GM21723 (cell line): ENCODE results near the gene PDSS2.
A peak's percentile ranks its signal among the peaks of the same experiment; 100 is the strongest.
"Not testable (repeated sequence)": the region's sequence is repeated elsewhere in the genome, so short reads cannot be mapped to it uniquely, and the experiment has no call there.

ENCODE experiments used
- ATAC-seq: cut with Tn5 transposase; IDR thresholded peaks from one replicate; pipeline ENCODE4 v1.9.1; 2021; ENCODE audit warnings: mild to moderate bottlenecking, moderate library complexity; ENCODE audit not compliant: unreplicated experiment

Gene PDSS2

GRCh38 chr6:107128175-107128574 lies 331.2 kb downstream of the PDSS2 start:
- ATAC-seq = no peak

- ATAC-seq = no peak
Measured at GRCh38 chr6:107125771-107126170, 333.6 kb downstream of the PDSS2 start.

GRCh38 chr6:107124934-107125348 lies 334.4 kb downstream of the PDSS2 start:
- peak; percentile 91 for ATAC-seq

- ATAC-seq = no peak
Measured at GRCh38 chr6:107123501-107123900, 335.9 kb downstream of the PDSS2 start.

- no peak for ATAC-seq
Measured at GRCh38 chr6:107122748-107123147, 336.6 kb downstream of the PDSS2 start.

- ATAC-seq = no peak
Measured at GRCh38 chr6:107121964-107122495, 337.3 kb downstream of the PDSS2 start.

GRCh38 chr6:107121266-107121665 lies 338.1 kb downstream of the PDSS2 start:
- no peak for ATAC-seq

- ATAC-seq = no peak
Measured at GRCh38 chr6:107120404-107120803, 339.0 kb downstream of the PDSS2 start.

GRCh38 chr6:107118976-107119375 lies 340.4 kb downstream of the PDSS2 start:
- no peak for ATAC-seq

- ATAC-seq = not testable (repeated sequence)
Measured at GRCh38 chr6:107118540-107118939, 340.8 kb downstream of the PDSS2 start.

- ATAC-seq = no peak
Measured at GRCh38 chr6:107116931-107117330, 342.4 kb downstream of the PDSS2 start.

GRCh38 chr6:107116328-107116892 lies 343.0 kb downstream of the PDSS2 start:
- ATAC-seq = no peak

- ATAC-seq = peak; percentile 26
Measured at GRCh38 chr6:107115695-107116327, 343.6 kb downstream of the PDSS2 start.

- peak; percentile 41 for ATAC-seq
Measured at GRCh38 chr6:107114926-107115694, 344.3 kb downstream of the PDSS2 start, which contains the start of gene BEND3. Gene BEND3 (minus strand): TSS chr6:107115515. CDS start chr6:107099285, 16,230 bp downstream.

GRCh38 chr6:107114213-107114925 lies 345.0 kb downstream of the PDSS2 start:
- peak; percentile 63 for ATAC-seq

- no peak for ATAC-seq
Measured at GRCh38 chr6:107110200-107110599, 349.2 kb downstream of the PDSS2 start.

GRCh38 chr6:107108201-107108890 lies 351.0 kb downstream of the PDSS2 start:
- no peak for ATAC-seq

- ATAC-seq = no peak
Measured at GRCh38 chr6:107107791-107108190, 351.6 kb downstream of the PDSS2 start.

GRCh38 chr6:107106165-107106564 lies 353.2 kb downstream of the PDSS2 start:
- ATAC-seq = no peak

GRCh38 chr6:107105511-107106116 lies 353.8 kb downstream of the PDSS2 start:
- no peak for ATAC-seq
